ENCODE data around the gene PRRT1B.

Gene PRRT1B

DNA sequence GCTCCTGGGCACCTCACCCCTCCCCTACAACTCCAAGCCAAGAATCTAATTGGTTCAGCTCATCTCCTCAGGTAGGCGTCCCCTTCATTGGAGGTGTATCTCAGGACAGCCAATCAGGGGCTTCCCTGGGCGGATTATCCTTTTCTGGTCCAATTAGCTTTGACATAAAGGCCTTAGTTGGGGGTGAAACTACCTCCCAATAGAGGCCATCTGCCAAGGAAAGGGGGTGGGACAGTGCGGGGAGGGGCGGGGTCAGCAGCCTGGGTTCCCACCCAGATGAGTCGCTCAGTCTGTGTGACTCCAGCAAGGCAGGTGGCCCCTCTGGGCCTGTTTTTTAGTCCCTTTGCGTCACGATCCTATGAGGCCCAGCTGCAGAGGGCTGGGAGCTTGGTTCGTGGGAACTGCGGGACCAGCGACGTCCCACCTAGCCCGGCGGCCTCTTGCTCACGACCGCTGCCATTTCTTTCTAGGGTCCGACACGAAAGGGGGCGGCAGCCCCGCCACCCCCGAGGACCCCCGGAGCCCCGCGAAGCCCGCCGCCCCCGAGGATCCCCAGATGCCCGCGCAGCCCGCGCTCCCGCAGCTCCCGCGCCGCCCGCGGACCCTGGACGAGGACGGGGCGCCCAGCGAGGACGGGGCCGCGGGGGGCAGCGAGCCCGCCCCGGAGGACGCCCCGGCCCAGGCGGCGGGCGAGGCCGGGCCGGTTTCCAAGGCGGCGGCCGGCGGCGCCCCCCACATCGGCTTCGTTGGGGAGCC is 8.9 kb downstream of the PRRT1B start:
- no peak for DNase-seq

DNA sequence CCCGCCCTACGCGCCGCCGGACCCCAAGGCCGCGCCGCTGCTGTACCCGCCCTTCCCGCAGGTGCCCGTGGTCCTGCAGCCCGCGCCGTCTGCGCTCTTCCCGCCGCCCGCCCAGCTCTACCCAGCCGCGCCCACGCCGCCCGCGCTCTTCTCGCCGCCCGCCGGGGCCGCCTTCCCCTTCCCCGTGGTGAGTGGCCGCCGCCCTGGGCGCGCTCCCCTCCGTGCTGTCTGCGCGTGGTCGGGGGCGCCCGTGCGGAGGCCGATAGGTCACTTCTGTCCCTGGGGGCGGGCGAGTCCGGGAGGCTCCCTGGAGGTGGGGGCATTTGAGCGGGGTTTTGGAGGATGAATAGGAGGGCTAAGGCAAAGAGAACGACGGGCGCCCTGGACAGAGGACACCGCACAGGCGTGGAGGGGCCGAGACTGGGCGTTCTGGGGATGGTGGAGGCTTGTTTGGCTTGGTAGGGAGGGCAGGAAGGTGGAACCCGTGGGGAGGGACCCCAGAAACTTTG is 9.6 kb downstream of the PRRT1B start:
- DNase-seq, result no peak

DNA sequence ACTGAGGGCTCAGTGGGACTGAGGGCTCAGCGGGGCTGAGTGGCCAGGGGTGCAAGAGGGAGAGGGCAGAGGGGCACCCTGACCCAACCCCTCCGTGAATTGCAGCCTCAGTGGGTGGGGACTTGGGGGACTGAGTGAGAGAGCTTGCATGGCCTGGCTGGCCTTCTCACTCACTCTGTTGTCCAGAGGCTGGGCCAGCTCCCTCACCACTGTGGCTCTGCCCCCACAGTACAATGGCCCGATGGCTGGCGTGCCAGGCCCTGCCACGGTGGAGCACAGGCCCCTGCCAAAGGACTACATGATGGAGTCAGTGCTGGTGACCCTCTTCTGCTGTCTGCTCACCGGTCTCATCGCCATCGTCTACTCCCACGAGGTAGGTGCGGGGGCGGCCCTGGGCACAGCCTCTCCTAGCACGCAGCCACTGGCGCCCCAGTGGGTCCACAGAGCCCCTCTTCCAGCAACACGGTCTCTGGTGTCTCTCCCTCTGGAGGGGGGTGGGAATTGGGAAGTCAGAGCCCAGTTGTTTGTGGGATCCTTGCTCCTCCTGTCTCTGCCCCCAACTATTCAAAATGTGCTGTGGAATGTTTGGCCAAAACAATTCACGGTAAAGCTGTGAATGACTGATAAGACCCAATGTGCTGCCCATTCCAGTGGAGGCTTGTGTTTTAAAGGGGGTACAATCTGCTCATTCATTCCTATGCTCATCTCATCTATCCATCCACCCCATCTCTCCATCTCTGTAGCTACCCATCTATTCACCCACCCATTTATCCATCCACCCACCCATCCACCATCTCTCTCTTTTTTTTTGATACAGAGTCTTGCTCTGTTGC is 10.7 kb downstream of the PRRT1B start:
- no peak for DNase-seq

DNA sequence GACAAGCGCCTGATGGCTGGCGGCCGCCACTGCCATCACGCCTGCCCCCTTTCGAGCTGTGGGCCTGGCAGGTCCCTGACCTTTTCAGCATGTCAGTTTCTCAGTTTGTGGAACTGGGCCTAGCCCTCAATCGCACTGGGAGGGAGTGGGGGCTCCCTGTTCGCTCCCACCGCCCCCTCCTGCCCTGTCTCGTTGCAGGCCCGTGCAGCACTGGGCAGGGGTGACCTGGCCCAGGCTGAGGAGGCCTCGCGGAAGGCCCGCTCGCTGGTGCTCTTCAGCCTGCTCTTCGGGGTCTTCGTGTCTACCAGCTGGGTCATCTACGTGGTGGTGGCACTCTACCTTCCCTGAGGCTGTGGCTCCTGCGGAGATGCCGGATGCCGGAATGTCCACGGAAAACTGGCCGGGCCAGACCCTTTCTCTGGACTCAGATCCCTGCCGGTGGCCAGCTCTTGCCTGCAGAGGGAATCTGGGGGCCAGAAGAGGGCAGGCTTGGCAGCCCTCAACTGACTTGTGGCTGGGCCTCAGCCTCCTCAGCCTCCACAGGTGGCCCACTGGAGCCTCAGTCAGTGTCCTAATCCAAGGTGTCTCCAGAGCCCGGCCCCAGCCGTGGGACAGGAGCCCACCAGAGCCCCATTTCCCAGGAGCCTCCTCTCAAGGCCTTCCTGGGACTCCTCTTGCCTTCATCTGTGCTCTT is 12.7 kb downstream of the PRRT1B start:
- no peak for DNase-seq

DNA sequence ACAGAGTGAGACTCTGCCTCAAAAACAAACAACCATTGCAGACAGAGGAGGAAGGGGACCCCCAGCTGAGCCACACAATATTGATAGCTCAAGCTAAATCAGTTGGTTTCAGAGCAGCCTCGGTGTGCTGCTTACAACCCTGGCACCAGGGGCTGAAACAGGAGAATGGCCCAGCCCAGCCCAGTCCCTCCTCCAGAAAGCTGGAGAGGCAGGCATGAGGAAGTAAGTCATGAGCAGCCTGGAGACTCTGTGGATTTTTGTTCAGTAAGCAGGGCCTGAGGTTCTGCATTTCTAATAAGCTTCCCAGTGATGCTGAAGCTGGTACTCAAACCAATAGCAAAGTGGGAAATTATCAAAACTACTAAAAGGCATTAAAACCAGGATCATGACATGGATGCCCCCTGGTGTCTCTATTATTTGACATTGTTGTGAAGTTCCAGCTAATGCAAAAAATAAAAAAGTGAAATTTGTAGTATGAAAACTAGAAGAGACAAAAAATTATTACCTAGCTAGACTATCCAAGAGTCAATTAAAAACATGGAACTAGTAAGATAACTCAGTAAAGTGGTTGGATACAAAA is 14.2 kb downstream of the PRRT1B start:
- no peak for DNase-seq

DNA sequence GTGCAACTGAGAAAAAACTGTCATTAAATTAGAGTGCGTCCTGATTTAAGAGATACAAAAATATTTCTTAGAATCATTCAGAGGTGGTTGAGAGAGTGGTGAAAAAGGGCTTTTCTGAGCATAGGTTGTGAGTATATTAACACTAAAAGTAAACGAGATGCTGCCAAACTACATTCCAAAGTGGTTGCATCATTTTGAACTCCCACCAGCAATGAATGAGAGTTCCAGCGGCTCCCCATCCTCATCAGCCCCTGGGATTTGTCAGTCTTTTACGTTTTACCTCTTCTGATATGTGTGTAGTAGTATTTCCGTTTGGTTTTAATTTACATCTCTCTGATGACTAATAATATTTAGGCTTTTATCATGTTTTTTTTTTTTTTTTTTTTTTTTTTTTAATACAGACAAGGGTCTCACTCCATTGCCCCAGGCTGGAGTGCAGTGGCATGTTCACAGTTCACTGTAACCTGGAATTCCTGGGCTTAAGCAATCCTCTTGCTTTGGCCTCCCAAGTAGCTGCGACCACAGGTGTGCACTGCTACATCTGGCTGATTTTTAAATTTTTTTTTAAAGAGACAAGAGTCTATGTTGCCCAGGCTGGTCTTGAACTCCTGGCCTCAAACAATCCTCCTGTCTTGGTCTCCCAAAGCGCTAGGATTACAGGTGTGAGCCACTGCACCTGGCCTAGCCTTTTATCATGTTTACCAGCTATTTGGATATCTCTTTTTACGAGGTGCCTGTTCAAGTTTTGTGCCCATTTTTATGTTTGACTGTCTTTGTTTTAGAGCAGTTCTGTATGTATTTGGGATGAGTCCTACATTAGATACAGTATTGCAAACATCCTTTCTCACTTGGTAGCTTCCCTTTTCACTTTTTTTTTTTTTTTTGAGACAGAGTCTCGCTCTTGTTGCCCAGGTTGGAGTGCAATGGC is 17.0 kb downstream of the PRRT1B start:
- no peak for DNase-seq

DNA sequence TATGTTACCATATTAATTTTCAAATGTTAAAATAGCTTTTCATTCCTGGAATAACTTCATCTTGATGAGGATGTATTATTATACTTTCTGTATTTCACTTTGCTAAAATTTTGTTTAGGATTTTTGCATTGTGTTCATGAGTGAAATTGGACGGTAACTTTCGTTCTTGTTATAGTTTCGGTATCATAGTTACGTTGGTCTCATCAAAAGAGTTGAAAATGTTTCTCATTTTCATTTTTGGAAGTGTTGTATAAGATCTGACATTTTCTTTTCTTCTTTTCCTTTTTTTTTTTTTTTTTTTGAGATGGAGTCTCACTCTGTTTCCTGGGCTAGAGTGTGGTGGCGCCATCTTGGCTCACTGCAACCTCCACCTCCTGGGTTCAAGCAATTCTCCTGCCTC is 20.0 kb downstream of the PRRT1B start:
- no peak for DNase-seq

DNA sequence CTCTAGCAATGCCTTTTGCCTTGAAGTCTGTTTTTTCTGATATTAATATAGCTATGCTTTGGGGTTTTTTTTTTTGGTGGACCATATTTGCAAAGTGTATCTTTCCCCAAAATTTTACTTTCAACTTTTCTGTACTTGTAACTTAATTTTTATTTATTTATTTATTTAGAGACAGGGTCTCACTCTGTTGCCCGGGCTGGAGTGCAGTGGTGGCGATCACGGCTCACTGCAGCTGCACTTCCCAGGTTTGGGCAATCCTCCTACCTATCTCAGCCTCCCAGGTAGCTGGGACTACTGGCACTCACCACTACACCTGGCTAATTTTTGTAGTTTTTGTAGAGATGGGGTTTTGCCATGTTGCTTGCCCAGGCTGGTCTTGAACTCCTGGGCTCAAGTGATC is 20.8 kb downstream of the PRRT1B start:
- DNase-seq, result no peak

DNA sequence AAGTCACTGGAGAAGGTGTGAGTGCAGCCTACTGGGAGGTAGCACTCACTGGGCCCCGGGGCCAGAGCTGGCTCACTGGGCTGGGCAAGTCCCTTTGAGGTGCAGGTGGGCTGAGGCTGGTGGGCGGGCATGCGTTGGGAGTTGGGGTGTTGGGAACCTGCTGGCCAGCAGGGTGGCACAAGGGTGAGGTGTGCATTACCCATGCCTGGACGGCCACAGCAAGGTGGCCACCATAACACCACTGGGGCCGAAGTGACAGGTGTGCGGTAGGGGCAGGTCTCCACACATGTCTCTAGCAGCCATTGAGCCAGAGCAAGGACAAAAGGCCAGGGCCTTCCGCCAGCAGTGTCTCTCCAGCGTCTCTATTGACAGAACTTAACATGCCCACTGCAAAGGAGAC is 22.6 kb downstream of the PRRT1B start:
- no peak for DNase-seq

DNA sequence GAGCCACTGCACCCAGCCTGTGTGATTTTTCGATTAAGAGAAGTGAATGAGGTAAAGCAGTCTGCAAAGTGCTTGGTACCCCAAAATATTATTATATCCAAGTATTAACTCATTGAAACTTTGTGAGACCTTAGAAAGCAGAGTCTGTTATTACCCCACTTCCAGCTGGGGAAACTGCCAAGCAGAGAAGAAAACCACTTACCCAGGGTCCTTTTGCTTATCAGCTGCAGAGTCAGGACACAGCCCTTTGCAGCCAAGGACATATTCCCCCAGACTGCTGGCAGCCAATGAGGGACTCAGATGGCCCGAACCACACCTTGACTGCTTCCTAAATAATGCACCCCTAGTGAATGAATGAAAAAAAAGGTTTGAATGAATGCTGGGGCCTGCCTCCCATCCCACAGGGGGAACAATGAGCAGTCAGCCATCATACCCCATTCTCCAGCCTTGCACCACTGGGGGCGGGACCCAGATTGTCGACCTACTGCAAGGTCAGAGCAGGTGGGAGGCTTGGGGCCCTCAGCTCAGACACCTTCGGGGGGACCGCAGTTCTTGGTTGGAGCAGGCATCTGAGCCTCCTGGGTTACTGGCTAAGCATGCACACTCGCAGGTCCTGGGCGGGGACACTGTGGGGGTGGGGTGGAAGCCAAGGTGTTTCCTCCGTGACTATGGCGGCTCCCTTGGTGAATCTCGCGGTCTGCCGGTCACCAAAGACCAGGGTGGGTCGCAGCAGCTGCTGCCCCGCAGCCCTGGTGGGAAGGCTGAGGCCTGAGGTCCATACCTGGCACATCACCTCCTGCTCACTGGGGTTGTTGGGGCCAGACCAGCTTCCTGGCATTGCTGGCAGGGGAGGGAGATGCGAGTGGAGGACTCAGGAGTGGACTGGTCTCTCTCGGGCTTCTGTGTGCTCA is 29.7 kb downstream of the PRRT1B start:
- no peak for DNase-seq

DNA sequence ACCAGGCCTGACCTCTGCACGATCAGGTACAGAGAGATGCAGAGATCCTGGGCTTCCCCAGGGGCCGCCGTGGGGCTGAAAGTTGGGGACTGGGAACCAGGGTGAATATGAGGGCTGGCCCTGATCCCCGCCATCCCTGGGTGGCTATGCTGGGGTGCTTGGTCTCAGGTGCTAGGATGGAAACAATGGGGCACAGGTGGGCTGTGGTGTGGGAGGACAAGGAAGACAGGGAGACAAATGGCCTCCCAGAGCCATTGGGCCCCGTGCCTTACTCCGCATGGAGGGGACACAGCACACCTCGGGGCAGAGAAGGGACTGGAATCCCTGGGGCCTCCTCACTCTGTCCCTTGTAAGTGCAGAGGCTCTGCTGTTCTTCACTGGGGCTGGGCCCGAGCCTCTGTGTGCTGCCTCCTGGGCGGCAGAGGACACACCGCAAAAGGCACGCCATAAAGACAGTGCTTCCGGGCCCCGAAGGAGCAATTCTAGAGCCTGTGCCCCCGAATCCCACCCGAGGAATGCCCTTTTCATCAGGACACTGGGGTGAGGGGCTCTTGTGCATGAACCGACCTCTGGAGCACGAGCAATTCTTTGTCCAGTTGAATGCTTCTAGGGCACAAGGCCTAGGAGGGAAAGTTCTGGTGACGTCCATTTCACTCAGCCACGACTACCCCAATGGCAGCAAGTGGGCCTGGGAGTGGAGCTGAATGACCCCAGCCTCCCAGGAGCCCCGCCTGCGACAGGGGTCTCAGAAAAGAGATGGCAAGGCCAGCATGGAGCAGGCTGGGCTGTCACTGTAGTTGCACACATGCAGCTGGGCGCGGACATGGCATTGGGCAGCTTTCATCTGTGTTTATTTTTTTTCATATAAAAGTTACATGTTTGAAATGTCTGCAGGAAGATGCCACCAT is 30.9 kb downstream of the PRRT1B start:
- DNase-seq, result no peak

DNA sequence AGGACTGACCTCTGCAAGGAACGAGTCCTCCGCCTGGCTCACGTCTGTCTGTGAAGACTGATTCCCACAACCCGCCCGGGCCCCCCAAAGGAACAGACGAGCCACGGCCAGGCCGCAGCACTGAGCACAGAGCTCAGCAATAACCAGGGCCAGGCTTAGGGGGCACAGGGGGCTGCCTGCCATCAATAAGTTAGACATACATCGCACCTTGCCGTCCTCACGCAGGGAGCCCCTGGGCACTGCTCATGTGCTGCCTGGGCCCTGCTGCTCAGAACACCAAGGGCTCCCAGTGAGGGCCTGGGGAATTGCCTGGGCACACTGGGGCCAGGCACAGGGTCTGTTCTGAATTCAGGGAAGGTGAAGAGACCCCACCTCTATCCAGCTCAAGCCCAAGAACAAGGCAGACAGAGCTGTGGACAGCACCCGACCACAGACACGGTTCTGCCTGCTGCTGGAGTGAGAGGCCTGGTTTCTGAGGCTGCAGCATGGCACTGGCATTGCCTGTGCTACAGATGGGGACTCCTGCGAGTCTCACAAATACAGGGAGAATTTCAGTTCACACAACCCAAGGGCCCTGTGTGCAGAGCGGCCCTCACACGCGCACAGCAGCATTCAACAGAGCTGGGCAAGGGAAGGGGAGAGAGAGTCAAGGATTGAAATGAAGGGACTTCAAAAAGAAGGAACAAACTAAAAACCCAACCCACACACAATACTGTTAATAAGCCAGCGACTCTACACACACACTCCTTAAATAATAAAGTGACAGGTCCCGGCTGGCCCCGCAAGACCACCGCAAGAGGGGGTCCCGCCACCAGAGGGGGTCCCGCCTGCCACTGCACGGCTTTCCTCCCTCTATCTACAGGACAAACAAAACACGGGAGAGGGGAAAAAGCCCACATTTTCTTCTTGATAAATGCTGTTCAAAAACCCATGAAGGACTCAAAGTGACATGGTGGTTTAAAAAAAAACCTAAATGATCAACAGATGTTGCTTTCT is 32.0 kb downstream of the PRRT1B start:
- no peak for DNase-seq

DNA sequence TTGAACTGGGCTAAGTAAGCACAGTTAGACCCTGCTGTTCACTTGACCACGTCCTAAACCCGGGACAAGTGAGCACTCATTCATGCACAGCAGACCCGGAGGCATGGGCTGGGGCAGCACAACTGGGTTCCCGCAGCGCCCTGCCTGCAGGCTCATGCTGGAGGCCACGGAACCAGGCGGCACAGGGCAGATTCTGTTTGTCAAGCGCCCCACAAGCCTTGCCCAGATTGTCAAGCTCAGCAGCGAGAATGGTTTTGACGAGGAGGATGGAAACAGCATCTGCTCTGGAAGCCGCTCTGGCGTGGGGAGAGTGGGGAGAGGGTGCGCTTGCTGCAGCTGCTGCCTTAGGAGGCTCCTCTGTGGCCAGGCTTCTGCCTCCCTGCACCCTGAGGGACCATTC is 32.7 kb downstream of the PRRT1B start:
- no peak for DNase-seq

DNA sequence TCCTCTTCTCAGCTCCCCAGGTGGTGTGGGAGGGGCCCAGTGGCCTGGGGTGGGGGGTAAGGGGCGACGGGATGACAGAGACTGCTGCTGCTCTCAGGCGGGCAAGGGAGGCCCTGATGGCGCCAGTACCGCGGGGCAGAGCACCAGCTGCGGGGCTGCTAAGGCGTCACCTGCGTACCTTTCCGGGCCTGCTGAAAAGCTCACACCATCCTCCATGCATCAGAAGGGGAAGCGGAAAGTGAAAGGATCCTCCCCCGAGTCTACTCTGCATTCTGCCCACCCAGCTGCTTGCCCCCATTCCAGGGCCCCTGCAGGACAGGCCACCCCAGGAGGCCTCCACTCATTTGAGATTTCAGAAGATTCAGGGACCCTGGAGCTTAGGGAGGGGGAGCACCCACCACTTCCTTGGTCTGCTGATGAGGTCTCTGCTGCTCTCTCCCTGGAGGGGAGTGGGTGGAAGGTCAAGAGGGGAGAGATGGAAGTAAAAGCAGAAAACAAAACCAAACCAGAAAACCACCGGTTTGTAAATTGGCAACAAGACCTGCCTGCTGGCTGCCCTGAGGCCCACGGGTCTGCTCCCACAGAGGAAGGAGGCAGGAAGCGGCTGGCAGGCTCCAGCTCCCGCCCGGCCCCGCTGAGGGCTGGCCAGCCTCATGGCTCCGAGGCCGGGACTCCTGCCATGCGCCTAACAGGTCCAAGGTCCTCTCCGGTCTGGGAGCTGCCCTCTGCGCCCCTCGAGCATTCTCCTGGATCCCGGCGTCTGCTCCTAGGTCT is 33.6 kb downstream of the PRRT1B start:
- DNase-seq, result peak; percentile 36

DNA sequence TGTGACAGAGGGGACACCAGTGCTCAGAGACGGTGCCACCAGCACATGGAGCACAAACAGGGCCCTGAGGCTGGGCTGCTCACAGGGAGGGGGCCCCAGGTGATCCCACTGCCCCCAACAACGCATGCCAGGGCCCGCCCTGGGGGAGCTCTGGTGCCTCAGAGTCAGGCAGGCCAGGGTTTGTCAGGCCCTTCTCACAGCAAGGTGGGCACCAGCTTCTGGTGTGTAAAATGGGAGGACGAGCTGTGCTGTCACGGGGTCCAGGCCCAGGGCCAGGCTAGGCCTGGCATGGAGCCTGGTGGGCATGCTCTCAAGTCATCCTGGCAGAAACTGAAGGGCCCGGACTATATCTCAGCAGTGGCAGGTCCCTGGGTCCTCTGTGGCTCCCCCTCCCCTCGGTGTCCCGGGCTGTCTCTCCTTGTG is 34.5 kb downstream of the PRRT1B start:
- DNase-seq, result no peak

DNA sequence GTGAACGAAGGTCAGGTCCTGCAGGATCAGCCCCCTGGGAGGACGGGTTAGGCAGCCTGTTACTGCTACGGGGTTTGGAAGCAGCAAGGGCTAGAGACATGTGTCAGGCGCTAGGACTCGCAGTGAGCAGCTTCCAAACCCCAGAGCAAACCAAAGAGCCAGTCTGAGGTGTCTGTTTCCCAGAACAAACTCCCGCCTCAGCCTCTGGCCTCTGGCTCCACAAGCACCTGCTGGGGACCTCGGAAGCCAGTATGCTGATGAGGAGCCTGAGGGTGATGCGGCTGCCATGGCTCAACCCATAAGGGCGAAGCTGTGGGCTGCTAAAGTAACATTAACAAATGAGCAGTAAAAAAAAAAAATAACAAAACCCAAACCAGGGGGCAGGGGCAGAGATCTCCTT is 35.0 kb downstream of the PRRT1B start:
- no peak for DNase-seq

DNA sequence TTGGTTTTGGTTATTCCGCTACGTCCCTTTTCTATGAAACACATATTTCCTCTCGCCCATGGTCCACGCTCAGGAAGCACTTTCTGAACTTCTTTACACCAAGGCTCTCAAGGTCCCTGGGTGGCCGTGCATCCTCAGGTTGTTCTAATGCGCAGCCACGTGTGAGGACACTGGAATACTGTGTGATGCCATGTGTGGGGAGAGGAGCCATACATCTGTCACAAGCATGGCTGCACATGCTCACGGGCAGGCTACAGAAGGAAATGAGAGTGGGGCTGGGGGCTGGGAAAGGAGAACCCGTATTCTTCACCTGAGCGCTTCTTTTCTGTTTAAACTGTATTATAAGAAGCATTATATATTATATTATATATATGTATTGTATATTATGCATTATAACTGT is 36.7 kb downstream of the PRRT1B start:
- DNase-seq, result no peak
